ENCODE measurements around the gene PLEKHN1. TPM values are rescaled to one million over a fixed set of nuclear protein-coding genes. Genes with fewer than 3 reads are reported as not detected.

The PLEKHN1 gene
- total RNA-seq, 1 donor from 2014 or later, result 1.3 TPM

DNA sequence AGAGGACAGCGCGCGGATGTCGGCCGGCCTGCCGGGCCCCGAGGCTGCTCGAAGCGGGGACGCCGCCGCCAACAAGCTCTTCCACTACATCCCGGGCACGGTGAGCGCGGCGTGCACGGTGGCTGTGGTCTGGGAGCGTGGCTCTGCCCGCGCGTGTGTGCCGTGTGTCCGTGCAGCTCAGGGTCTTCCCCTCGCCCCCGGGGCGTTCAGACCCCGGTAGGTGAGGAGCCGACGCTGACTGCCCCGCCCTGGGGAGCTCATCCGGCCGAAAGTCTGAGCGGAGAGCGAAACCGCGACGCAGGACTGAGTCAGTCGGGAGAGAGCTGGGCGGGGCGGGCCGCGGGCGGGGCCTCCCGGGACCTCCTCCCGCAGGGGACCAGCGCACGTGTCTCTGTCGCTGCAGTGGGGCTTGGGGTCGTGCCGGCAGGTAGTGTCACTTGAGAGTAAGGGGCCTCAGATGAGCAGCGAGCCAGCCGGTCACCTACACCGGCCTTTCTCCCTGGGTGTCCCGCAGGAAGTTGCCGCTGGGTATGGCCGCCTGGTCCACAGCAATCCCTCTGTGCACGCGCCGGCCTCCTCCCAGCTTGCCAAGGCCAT lies 520 bp downstream of the PLEKHN1 start:
- TF ChIP-seq, protein P1, sequence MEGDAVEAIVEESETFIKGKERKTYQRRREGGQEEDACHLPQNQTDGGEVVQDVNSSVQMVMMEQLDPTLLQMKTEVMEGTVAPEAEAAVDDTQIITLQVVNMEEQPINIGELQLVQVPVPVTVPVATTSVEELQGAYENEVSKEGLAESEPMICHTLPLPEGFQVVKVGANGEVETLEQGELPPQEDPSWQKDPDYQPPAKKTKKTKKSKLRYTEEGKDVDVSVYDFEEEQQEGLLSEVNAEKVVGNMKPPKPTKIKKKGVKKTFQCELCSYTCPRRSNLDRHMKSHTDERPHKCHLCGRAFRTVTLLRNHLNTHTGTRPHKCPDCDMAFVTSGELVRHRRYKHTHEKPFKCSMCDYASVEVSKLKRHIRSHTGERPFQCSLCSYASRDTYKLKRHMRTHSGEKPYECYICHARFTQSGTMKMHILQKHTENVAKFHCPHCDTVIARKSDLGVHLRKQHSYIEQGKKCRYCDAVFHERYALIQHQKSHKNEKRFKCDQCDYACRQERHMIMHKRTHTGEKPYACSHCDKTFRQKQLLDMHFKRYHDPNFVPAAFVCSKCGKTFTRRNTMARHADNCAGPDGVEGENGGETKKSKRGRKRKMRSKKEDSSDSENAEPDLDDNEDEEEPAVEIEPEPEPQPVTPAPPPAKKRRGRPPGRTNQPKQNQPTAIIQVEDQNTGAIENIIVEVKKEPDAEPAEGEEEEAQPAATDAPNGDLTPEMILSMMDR (IDR thresholded peaks at IDR 0.05), result no peak
- peaks cover 1% of the 10 kb centered on the region for H3K36me3 Mint-ChIP-seq (ENCODE audit: low read depth)
- H3K4me1 Mint-ChIP-seq, result peaks cover 8% of the 10 kb centered on the region
- H3K4me3 Mint-ChIP-seq, result peak overlapping the region; percentile 83
- H3K9me3 Mint-ChIP-seq, result no peaks in the 10 kb centered on the region
- DNase-seq (peak; percentile 65), ATAC-seq (ENCODE audit: low read depth) (peak; percentile 91)
- intact Hi-C loops (cut with micrococcal nuclease), result loop anchor here (1.0 to 5.0 kb wide), 2 partner anchors 8 to 45 kb away; partner anchors contain the start of genes NOC2L and SAMD11
- no peak overlapping the region for H3K27ac Mint-ChIP-seq
- peaks cover 6% of the 10 kb centered on the region for H3K27me3 Mint-ChIP-seq
- POLR2A ChIA-PET, result interaction anchor here (1.0 to 1.2 kb wide), 4 partner anchors 9 to 408 kb away, joined by 3 to 5 read pairs (median 4); partner anchors contain the start of gene AURKAIP1
- CTCF ChIA-PET, result interaction anchor here (1.1 to 1.2 kb wide), 2 partner anchors 17 to 61 kb away, joined by 3 to 4 read pairs; no protein-coding TSS in a partner anchor

DNA sequence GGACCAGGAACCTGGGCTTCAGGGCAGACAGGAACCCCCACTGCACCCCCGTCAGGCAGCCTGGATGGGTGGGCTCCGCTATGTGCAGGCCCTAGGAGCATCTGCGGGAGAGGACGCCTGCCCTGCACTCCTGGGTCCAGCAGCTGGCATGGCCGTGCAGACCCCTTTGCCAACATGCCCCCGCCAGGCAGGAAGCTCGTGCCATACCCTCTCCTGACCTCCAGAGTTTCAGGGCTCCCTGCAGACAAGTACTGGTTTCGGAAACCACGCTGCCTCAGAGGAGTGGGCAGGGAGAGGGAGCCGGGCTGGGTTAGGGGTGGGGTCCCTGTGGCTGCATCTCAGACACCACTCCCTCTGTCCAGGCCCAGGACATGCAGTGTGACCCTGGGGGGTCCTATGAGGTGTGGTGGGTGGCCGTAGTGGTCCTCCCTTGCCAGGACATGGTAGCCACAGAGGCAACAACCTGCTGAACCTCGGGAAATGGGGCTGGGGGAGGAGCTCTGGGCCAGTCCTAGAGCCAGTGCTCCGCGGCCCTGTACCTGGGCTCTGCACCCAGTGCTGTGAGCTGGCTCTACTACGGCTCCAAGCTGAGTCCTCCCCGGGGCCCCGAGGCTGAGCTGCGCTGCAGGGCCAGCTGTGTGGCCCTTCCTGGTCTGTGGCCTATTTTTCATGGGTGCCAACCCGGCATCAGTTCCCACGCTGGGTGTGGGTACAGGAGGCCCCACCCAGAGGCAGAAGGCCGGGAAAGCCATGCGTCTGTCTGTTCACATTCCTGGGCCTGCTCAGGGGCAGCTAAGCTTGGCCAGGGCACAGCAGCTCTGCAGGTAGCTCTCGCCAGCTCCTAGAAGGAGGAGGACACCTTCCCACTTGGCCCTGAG lies 1.4 kb downstream of the PLEKHN1 start:
- Mint-ChIP-seq H3K9me3 (no peaks in the 10 kb centered on the region), H3K4me1 (peaks cover 6% of the 10 kb centered on the region), H3K27ac (no peak overlapping the region), H3K36me3 (ENCODE audit: low read depth) (peaks cover 1% of the 10 kb centered on the region), H3K4me3 (no peak overlapping the region), H3K27me3 (peaks cover 8% of the 10 kb centered on the region)
- intact Hi-C loops (cut with micrococcal nuclease), result loop anchor here (1.0 to 5.0 kb wide), 2 partner anchors 8 to 45 kb away; partner anchors contain the start of genes NOC2L and SAMD11
- DNase-seq (no peak), ATAC-seq (ENCODE audit: low read depth) (no peak)
- TF ChIP-seq, protein P1 (IDR thresholded peaks at IDR 0.05), result no peak
- ChIA-PET CTCF (no interaction called here), POLR2A (interaction anchor here (1.0 kb wide), 2 partner anchors 8 to 96 kb away, joined by 5 read pairs; no protein-coding TSS in a partner anchor)

DNA sequence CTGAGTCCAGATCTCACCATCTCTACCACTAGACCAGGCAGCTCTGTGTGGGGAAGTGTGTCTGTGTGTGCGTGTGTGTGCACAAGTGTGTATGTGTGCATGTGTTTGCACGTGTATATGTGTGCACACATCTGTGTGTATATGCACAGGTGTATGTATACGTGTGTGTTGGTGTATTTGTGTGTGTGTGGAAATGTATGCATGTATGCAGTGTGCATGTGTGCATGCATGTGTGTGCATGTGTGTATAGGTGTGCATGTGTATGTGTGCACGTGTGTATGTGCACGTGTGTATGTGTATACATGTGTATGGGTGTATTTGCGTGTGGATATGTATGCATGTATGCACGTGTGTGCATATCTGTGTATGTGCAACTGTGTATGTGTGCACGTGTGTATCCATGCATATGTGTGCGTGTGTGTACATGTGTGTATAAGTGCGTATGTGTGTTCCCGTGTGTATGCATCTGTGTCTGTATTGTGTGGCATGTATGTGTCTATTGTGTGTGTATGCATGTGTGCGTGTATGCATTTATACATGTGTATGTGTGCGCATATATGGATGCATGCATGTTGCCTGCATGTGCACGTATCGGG lies 3.1 kb downstream of the PLEKHN1 start:
- ChIA-PET POLR2A (no interaction called here), CTCF (no interaction called here)
- Mint-ChIP-seq H3K27me3 (peaks cover 14% of the 10 kb centered on the region), H3K4me1 (peaks cover 6% of the 10 kb centered on the region), H3K36me3 (ENCODE audit: low read depth) (no peaks in the 10 kb centered on the region), H3K27ac (no peak overlapping the region), H3K9me3 (no peaks in the 10 kb centered on the region), H3K4me3 (no peak overlapping the region)
- intact Hi-C loops (cut with micrococcal nuclease), result loop anchor here (5.0 kb wide), 1 partner anchor 47 kb away; the partner anchor contains the start of gene SAMD11
- ATAC-seq (ENCODE audit: low read depth) (no peak), DNase-seq (no peak)
- TF ChIP-seq, protein P1 (IDR thresholded peaks at IDR 0.05), result no peak

DNA sequence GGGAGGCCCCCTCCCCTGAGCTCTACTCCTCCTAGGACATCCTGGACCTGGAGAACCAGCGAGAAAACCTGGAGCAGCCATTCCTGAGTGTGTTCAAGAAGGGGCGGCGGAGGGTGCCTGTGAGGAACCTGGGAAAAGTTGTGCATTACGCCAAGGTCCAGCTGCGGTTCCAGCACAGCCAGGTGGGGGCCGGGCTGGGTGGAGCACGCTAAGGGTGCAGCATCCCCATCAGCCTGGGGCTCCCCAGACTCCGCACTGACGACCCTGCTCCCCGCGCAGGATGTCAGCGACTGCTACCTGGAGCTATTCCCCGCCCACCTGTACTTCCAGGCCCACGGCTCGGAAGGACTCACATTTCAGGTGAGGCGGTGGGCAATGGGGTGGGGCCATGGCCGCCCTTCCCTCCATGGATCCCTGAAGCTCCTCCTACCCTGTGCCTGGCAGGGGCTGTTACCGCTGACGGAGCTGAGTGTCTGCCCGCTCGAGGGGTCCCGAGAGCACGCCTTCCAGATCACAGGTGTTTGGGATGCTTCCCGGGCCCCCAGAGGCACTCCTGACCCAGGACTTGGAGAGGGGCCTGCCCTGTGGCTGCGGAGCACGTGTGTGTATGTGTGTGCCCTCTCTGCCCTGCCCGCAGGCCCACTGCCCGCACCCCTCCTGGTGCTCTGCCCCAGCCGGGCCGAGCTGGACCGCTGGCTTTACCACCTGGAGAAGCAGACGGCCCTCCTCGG lies 4.1 kb downstream of the PLEKHN1 start:
- H3K9me3 Mint-ChIP-seq, result no peaks in the 10 kb centered on the region
- ChIA-PET CTCF (no interaction called here), POLR2A (no interaction called here)
- intact Hi-C loops (cut with micrococcal nuclease), result no loop called here
- DNase-seq (no peak), ATAC-seq (ENCODE audit: low read depth) (no peak)
- H3K27me3 Mint-ChIP-seq, result peaks cover 19% of the 10 kb centered on the region
- peaks cover 6% of the 10 kb centered on the region for H3K4me1 Mint-ChIP-seq
- H3K27ac Mint-ChIP-seq, result no peak overlapping the region
- H3K4me3 Mint-ChIP-seq, result no peak overlapping the region
- TF ChIP-seq, protein P1 (IDR thresholded peaks at IDR 0.05), result no peak
- H3K36me3 Mint-ChIP-seq (ENCODE audit: low read depth), result no peaks in the 10 kb centered on the region
